Osteoblast (primary cell): ENCODE measurements around the gene DOCK11. TPM values are rescaled to one million over a fixed set of nuclear protein-coding genes. Genes with fewer than 3 reads are reported as not detected.

Source experiments
- DNase-seq: peaks from one replicate; pipeline ENCODE4 v3.0.0; 2011; ENCODE audit warnings: low spot score, mixed read lengths; ENCODE audit not compliant: insufficient read length; ENCODE audit errors: missing footprints
- H2AFZ ChIP-seq: 2 replicates; pipeline ENCODE4 v1.6.0; 2011; ENCODE audit warnings: mild to moderate bottlenecking, low read length
- H3K27ac ChIP-seq: 2 replicates; pipeline ENCODE4 v1.5.1; 2011; ENCODE audit warnings: mild to moderate bottlenecking, low read depth, low read length, moderate library complexity
- H3K27me3 ChIP-seq: 2 replicates; pipeline ENCODE4 v1.6.0; 2012; ENCODE audit warnings: mild to moderate bottlenecking, control low read depth, inconsistent platforms, low read length, moderate library complexity; ENCODE audit not compliant: insufficient read depth
- H3K36me3 ChIP-seq: 2 replicates; pipeline ENCODE4 v1.5.1; 2011; ENCODE audit warnings: mild to moderate bottlenecking, low read length, control low read depth, moderate library complexity; ENCODE audit not compliant: insufficient read depth
- H3K4me1 ChIP-seq: 2 replicates; pipeline ENCODE4 v1.5.1; 2011; ENCODE audit warnings: mild to moderate bottlenecking, low read length, control low read depth, moderate library complexity; ENCODE audit not compliant: insufficient read depth
- H3K4me2 ChIP-seq: 2 replicates; pipeline ENCODE4 v1.6.0; 2011; ENCODE audit warnings: mild to moderate bottlenecking, low read length; ENCODE audit not compliant: insufficient read depth
- H3K4me3 ChIP-seq: fragments of 200-600 bp; sonication (generic); 3 replicates; pipeline ENCODE4 v1.5.1; 2012; ENCODE audit warnings: mild to moderate bottlenecking, low read length, inconsistent platforms; ENCODE audit not compliant: insufficient read depth
- H3K79me2 ChIP-seq: 2 replicates; pipeline ENCODE4 v1.6.0; 2012; ENCODE audit warnings: mild to moderate bottlenecking, low read length, control low read depth, inconsistent platforms; ENCODE audit not compliant: insufficient read depth
- H3K9me3 ChIP-seq: 2 replicates; pipeline ENCODE4 v1.5.1; 2011; ENCODE audit warnings: low read depth, low read length, control low read depth
- H4K20me1 ChIP-seq: 2 replicates; pipeline ENCODE4 v1.6.0; 2012; ENCODE audit warnings: mild to moderate bottlenecking, low read length, control low read depth; ENCODE audit not compliant: insufficient read depth
- total RNA-seq: library from RNA; depleted of rRNA; stranded (reverse); fragments of >200 nt; gene quantifications from 2 replicates; pipeline ENCODE4 v1.2.3, GENCODE V29; 2012
- TF ChIP-seq, protein P1 (sequence below): IDR thresholded peaks from 2 replicates; pipeline ENCODE4 v1.5.1; 2011; ENCODE audit warnings: mild to moderate bottlenecking, low read depth, low read length, moderate library complexity; ENCODE audit errors: extremely low read depth

The DOCK11 gene
- total RNA-seq, 1 donor: 26.4 TPM

GRCh38 chrX:118614150-118614549 lies 118.5 kb downstream of the DOCK11 start:
- TF ChIP-seq, protein P1, sequence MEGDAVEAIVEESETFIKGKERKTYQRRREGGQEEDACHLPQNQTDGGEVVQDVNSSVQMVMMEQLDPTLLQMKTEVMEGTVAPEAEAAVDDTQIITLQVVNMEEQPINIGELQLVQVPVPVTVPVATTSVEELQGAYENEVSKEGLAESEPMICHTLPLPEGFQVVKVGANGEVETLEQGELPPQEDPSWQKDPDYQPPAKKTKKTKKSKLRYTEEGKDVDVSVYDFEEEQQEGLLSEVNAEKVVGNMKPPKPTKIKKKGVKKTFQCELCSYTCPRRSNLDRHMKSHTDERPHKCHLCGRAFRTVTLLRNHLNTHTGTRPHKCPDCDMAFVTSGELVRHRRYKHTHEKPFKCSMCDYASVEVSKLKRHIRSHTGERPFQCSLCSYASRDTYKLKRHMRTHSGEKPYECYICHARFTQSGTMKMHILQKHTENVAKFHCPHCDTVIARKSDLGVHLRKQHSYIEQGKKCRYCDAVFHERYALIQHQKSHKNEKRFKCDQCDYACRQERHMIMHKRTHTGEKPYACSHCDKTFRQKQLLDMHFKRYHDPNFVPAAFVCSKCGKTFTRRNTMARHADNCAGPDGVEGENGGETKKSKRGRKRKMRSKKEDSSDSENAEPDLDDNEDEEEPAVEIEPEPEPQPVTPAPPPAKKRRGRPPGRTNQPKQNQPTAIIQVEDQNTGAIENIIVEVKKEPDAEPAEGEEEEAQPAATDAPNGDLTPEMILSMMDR: no peak
- Histone ChIP-seq H3K9me3 (no peaks in the 10 kb centered on the region), H3K4me2 (no peak overlapping the region), H3K4me1 (no peaks in the 10 kb centered on the region), H3K36me3 (no peaks in the 10 kb centered on the region), H3K79me2 (no peaks in the 10 kb centered on the region), H4K20me1 (no peaks in the 10 kb centered on the region), H3K27ac (no peak overlapping the region), H3K4me3 (no peak overlapping the region), H2AFZ (no peak overlapping the region), H3K27me3 (no peaks in the 10 kb centered on the region)
- no peak for DNase-seq

DNA sequence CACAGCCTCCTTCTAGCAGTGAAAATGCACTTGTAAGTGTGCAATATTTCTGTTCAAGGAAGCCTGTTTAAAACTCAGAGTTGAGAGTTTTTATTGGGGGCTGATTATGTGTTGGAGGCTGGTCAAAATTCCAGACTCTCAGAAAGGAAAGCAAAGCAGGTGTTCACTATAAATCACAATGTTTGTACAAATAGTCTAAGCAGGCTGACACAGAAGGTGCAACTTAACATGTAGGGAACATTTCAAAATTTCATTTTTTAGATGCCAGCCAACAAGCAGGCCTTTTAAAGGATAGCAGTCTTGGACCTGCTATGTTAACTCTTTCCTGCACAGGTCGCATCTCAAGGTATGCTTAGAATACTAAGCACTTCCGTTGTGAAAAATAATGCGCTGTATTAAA lies 119.5 kb downstream of the DOCK11 start:
- Histone ChIP-seq H3K4me1 (no peaks in the 10 kb centered on the region), H3K9me3 (no peaks in the 10 kb centered on the region), H3K79me2 (no peaks in the 10 kb centered on the region), H3K36me3 (no peaks in the 10 kb centered on the region), H3K27ac (no peak overlapping the region), H3K4me2 (no peak overlapping the region), H2AFZ (no peak overlapping the region), H3K4me3 (no peak overlapping the region), H3K27me3 (no peaks in the 10 kb centered on the region), H4K20me1 (no peaks in the 10 kb centered on the region)
- TF ChIP-seq, protein P1: no peak
- no peak for DNase-seq

DNA sequence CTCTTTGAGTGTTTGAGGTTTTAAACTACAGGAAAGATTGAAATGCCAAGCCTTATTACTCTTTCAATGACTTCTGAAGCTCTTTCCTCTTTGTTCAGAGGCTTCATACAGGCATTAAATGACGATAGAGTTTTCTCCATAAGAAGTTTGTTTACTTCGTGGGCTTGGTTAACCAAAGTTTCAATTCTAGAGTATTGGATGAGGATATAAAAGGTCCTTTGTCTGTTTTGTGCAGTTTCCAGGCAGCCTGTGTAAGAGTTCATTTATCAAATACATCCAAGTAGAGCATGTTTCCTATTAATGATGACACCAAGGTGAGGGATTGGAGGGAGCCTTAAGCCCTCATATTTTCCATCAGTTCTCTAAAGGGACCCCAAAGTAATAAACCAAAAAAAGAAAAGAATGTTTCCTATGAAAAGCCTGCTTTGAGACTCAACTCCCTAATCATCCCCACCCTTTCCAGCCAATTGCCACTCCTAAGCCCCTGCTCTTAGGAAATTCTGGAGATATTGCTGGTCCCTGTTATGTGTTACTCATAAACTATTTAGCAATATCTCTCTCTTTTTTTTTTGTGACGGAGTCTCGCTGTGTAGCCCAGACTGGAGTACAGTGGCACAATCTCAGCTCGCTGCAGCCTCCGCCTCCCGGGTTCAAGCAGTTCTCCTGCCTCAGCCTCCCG lies 125.6 kb downstream of the DOCK11 start:
- H2AFZ ChIP-seq: no peak overlapping the region
- no peaks in the 10 kb centered on the region for H3K9me3 ChIP-seq
- no peak overlapping the region for H3K4me3 ChIP-seq
- H3K4me1 ChIP-seq: no peaks in the 10 kb centered on the region
- H3K4me2 ChIP-seq: no peak overlapping the region
- H4K20me1 ChIP-seq: no peaks in the 10 kb centered on the region
- TF ChIP-seq, protein P1: no peak
- H3K27ac ChIP-seq: no peak overlapping the region
- no peak for DNase-seq
- no peaks in the 10 kb centered on the region for H3K27me3 ChIP-seq
- no peaks in the 10 kb centered on the region for H3K36me3 ChIP-seq
- H3K79me2 ChIP-seq: no peaks in the 10 kb centered on the region

DNA sequence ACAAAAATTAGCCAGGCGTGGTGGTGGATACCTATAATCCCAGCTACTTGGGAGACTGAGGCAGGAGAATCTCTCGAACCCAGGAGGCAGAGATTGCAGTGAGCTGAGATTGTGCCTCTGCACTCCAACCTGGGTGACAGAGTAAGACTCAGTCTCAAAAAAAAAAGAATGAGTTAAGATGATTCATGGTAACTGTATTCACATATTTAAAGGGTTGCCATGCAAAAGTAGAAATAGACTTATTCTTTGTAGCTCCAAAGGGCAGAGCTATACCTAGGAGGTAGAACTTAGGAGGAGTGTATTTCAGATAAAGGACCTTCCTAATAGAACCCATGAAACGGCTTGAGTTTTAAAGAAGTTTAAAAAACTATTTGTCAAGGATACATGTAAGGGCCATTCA lies 127.4 kb downstream of the DOCK11 start:
- H3K27me3 ChIP-seq: no peaks in the 10 kb centered on the region

More for the DNA sequence above, 127.4 kb downstream of the DOCK11 start:
- Histone ChIP-seq H2AFZ (no peak overlapping the region), H4K20me1 (no peaks in the 10 kb centered on the region), H3K27ac (no peak overlapping the region), H3K79me2 (no peaks in the 10 kb centered on the region), H3K36me3 (no peaks in the 10 kb centered on the region), H3K4me1 (no peaks in the 10 kb centered on the region), H3K4me3 (no peak overlapping the region), H3K9me3 (no peaks in the 10 kb centered on the region), H3K4me2 (no peak overlapping the region)
- TF ChIP-seq, protein P1: no peak
- no peak for DNase-seq
